ENCODE data around the gene BCAS3.

- TF ChIP-seq CREB1 (IDR thresholded peaks at IDR 0.05; ENCODE audit: low read depth) (no peak), EP300 (IDR thresholded peaks at IDR 0.05; ENCODE audit: borderline replicate concordance) (no peak)
Measured at GRCh38 chr17:61317779-61318178, 640.1 kb downstream of the BCAS3 start.

Measured in Ishikawa (cell line).